ENCODE results near the gene ZNF710.

DNA sequence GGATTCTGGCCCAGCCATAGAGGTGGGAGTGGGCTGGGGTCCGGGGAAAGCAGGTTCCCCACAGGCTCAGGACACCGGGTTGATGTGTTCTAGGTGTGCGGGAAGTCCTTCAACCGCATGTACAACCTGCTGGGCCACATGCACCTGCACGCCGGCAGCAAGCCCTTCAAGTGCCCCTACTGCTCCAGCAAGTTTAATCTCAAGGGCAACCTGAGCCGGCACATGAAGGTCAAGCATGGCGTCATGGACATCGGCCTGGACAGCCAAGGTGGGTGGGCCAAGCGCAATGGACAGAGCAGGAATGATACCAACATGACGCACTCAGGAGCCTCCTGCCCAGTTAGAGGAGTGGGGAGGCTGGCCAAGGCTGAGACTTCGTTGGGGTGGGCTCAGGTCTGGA is 72.9 kb downstream of the ZNF710 start:
- no peak for TF ChIP-seq POLR2AphosphoS5 (IDR thresholded peaks at IDR 0.05)
- TF ChIP-seq, protein P1, sequence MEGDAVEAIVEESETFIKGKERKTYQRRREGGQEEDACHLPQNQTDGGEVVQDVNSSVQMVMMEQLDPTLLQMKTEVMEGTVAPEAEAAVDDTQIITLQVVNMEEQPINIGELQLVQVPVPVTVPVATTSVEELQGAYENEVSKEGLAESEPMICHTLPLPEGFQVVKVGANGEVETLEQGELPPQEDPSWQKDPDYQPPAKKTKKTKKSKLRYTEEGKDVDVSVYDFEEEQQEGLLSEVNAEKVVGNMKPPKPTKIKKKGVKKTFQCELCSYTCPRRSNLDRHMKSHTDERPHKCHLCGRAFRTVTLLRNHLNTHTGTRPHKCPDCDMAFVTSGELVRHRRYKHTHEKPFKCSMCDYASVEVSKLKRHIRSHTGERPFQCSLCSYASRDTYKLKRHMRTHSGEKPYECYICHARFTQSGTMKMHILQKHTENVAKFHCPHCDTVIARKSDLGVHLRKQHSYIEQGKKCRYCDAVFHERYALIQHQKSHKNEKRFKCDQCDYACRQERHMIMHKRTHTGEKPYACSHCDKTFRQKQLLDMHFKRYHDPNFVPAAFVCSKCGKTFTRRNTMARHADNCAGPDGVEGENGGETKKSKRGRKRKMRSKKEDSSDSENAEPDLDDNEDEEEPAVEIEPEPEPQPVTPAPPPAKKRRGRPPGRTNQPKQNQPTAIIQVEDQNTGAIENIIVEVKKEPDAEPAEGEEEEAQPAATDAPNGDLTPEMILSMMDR (IDR thresholded peaks at IDR 0.05; ENCODE audit: poor library complexity, severe bottlenecking): no peak

Measured in neural cell (in vitro differentiated cells).